Endothelial cell of umbilical vein (primary cell): ENCODE data around the gene JDP2.

Experiments
- CTCF ChIP-seq, 2 donors: IDR thresholded peaks; 1 replicate in 1 of 2; 2 replicates in 1 of 2; pipeline ENCODE4 v1.5.1; 2011; ENCODE audit warnings: low read length in 2 of 2, mild to moderate bottlenecking in 2 of 2, moderate library complexity in 2 of 2, control low read depth in 1 of 2, inconsistent platforms in 1 of 2, low read depth in 1 of 2; ENCODE audit not compliant: insufficient read depth in 1 of 2; ENCODE audit errors: extremely low read depth in 1 of 2
- EZH2 ChIP-seq: IDR thresholded peaks from 2 replicates; pipeline ENCODE4 v1.6.1; 2012; ENCODE audit warnings: borderline replicate concordance, low read depth, mild to moderate bottlenecking, moderate library complexity, low read length, inconsistent platforms; ENCODE audit not compliant: severe bottlenecking
- FOS ChIP-seq: IDR thresholded peaks from 2 replicates; pipeline ENCODE4 v1.6.1; 2011; ENCODE audit warnings: mild to moderate bottlenecking, low read length, moderate library complexity, borderline replicate concordance; ENCODE audit not compliant: insufficient read depth
- GATA2 ChIP-seq: IDR thresholded peaks from 2 replicates; pipeline ENCODE4 v1.7.0; 2011; ENCODE audit warnings: low read depth, mild to moderate bottlenecking, moderate library complexity, mixed read lengths, low read length; ENCODE audit not compliant: insufficient read length, insufficient read depth
- JUN ChIP-seq: IDR thresholded peaks from 2 replicates; pipeline ENCODE4 v1.6.1; 2011; ENCODE audit warnings: borderline replicate concordance, low read depth; ENCODE audit not compliant: insufficient read length, insufficient read depth
- POLR2A ChIP-seq: IDR thresholded peaks from 2 replicates; pipeline ENCODE4 v1.6.1; 2012; ENCODE audit warnings: low read depth, mild to moderate bottlenecking, control low read depth, low read length
- POLR2AphosphoS5 ChIP-seq: IDR thresholded peaks from 2 replicates; pipeline ENCODE4 v1.6.1; 2012; ENCODE audit warnings: low read depth, mild to moderate bottlenecking, control low read depth, low read length, moderate library complexity; ENCODE audit not compliant: insufficient read depth

DNA sequence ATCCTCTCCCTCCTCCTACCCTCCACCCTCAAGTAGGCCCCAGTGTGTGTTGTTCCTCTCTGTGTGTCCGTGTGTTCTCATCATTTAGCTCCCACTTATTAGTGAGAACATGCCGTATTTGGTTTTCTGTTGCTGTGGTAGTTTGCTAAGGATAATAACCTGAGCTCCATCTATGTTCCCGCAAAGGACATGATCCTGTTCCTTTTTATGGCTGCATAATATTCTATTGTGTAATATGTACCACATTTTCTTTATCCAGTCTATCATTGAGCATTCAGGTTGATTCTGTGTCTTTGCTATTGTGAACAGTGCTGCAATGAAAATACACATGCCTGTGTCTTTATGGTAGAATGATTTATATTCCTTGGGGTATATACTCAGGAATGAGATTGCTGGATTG is 30.5 kb downstream of the JDP2 start:
- TF ChIP-seq EZH2 (no peak), CTCF (IDR thresholded peaks at IDR 0.05; ENCODE audit: extremely low read depth in 1 of 2, insufficient read depth in 1 of 2, low read depth in 1 of 2, low read length in 2 of 2) (no peak), POLR2A (no peak), FOS (no peak), POLR2AphosphoS5 (no peak), JUN (no peak), GATA2 (no peak)
